Naive thymus-derived CD8-positive, alpha-beta T cell (primary cell): ENCODE data around the gene SLC23A3. TPM values are rescaled to one million over a fixed set of nuclear protein-coding genes. Genes with fewer than 3 reads are reported as not detected.

ENCODE experiments used
- ATAC-seq, 2 donors: fragments of 150-1000 bp; cut with Tn5 transposase in 1 of 2; sonication (Bioruptor Pico), chemical (Tn5 transposase) in 1 of 2; 1 replicate in 1 of 2; 2 replicates in 1 of 2; pipeline ENCODE4 v1.10.0; 2021; ENCODE audit warnings: mild to moderate bottlenecking in 2 of 2, moderate library complexity in 2 of 2
- POLR2A ChIA-PET: fragments of 350-600 bp; sonication (Branson Sonifier 250); formaldehyde crosslinking; loops from one replicate; lab custom pipeline; 2021; ENCODE audit warnings: antibody characterized with exemption; lab: Charles Lee
- DNase-seq, 10 donors: peaks; one replicate each; pipeline versions ENCODE4 v3.0.0 to v3.0.0-alpha.2; 2020 to 2022
- H3K27ac Mint-ChIP-seq, 10 donors: one replicate each; pipeline ENCODE4 v1.8.0; 2020 to 2022; ENCODE audit warnings: mild to moderate bottlenecking in 10 of 10, mixed read lengths in 10 of 10, moderate library complexity in 4 of 10, inconsistent platforms in 1 of 10
- H3K27me3 Mint-ChIP-seq, 5 donors: one replicate each; pipeline ENCODE4 v1.8.0; 2021 to 2022; ENCODE audit warnings: mixed read lengths in 5 of 5
- H3K36me3 Mint-ChIP-seq, 3 donors: one replicate each; pipeline ENCODE4 v1.8.0; 2020 to 2022; ENCODE audit warnings: mixed read lengths in 3 of 3, mild to moderate bottlenecking in 2 of 3, inconsistent platforms in 1 of 3
- H3K4me1 Mint-ChIP-seq, 4 donors: one replicate each; pipeline ENCODE4 v1.8.0; 2021 to 2022; ENCODE audit warnings: mixed read lengths in 4 of 4
- H3K4me3 Mint-ChIP-seq, 10 donors: one replicate each; pipeline ENCODE4 v1.8.0; 2020 to 2022; ENCODE audit warnings: mild to moderate bottlenecking in 10 of 10, mixed read lengths in 10 of 10, moderate library complexity in 6 of 10, inconsistent platforms in 1 of 10
- H3K9me3 Mint-ChIP-seq, 9 donors: one replicate each; pipeline ENCODE4 v1.8.0; 2020 to 2022; ENCODE audit warnings: mixed read lengths in 9 of 9, mild to moderate bottlenecking in 3 of 9, inconsistent platforms in 1 of 9, moderate library complexity in 1 of 9
- polyA plus RNA-seq, 3 donors: library from polyadenylated mRNA; unstranded; fragments of 300-500 nt; fragmentation: Illumina TruSeq; gene quantifications; one replicate each; pipeline ENCODE4 v1.2.3, GENCODE V29; 2021
- total RNA-seq, 8 experiments: library from RNA in 2 of 8; stranded (reverse) in 2 of 8; gene quantifications; one replicate each; pipeline ENCODE4 v1.2.3 and lab custom pipeline; 2021 to 2026

Gene SLC23A3
- total and polyA plus RNA-seq, 5 experiments from 2014 or later, result 2.7 to 3.3 TPM; not detected in 3

- Mint-ChIP-seq H3K9me3 (no peaks in the 10 kb centered on the region), H3K4me1 (peaks cover 38 to 75% (median 70%) of the 10 kb centered on the region in 4 donors), H3K27me3 (no peaks in the 10 kb centered on the region), H3K36me3 (peaks cover 0 to 46% (median 11%) of the 10 kb centered on the region in 3 donors), H3K27ac (peak overlapping the region in 7 of 10 donors; percentile 2 to 91 (median 84)), H3K4me3 (peak overlapping the region; percentile 77 to 97 (median 94))
- no peak for DNase-seq
- POLR2A ChIA-PET, result interaction anchor here (0.6 to 18.9 kb wide), 7 partner anchors 8 to 887 kb away, joined by 3 to 674 read pairs (median 9); partner anchors contain the start of gene ZFAND2B
- no peak for ATAC-seq
Measured at GRCh38 chr2:219179601-219180465, 10.0 kb upstream of the SLC23A3 start.

- DNase-seq (peak in 7 of 10 donors; percentile 33 to 56 (median 39)), ATAC-seq (peak; percentile 1 to 15)
- POLR2A ChIA-PET, result interaction anchor here (0.7 to 18.9 kb wide), 7 partner anchors 11 to 210 kb away, joined by 3 to 674 read pairs (median 17); partner anchors contain the start of genes ABCB6, ANKZF1, ATG9A and DNPEP
- Mint-ChIP-seq H3K4me3 (peak overlapping the region; percentile 77 to 97 (median 94)), H3K36me3 (peaks cover 5 to 47% (median 16%) of the 10 kb centered on the region in 3 donors), H3K4me1 (peaks cover 47 to 85% (median 76%) of the 10 kb centered on the region in 4 donors), H3K9me3 (no peaks in the 10 kb centered on the region), H3K27me3 (no peaks in the 10 kb centered on the region), H3K27ac (peak overlapping the region; percentile 88 to 97 (median 91))
Measured at GRCh38 chr2:219178377-219179175, 8.7 kb upstream of the SLC23A3 start.

- peaks cover 5 to 46% (median 19%) of the 10 kb centered on the region in 3 donors for H3K36me3 Mint-ChIP-seq
- peak within 1 kb of the TSS; percentile 96 to 99 (median 98) for H3K27ac Mint-ChIP-seq
- DNase-seq, result peak; percentile 69 to 91 (median 81)
- H3K27me3 Mint-ChIP-seq, result no peaks in the 10 kb centered on the region
- peak within 1 kb of the TSS; percentile 90 to 98 (median 97) for H3K4me3 Mint-ChIP-seq
- peaks cover 45 to 77% (median 75%) of the 10 kb centered on the region in 4 donors for H3K4me1 Mint-ChIP-seq
- no peaks in the 10 kb centered on the region for H3K9me3 Mint-ChIP-seq
- POLR2A ChIA-PET, result interaction anchor here (0.7 to 18.9 kb wide), 15 partner anchors 12 to 855 kb away, joined by 3 to 674 read pairs (median 17); partner anchors contain the start of genes ABCB6, ANKZF1, ATG9A and DNAJB2
- peak; percentile 51 to 55 for ATAC-seq
Measured at GRCh38 chr2:219177552-219178376, 7.9 kb upstream of the SLC23A3 start, which contains the start of gene RETREG2. TSS of gene RETREG2 (plus strand) at chr2:219178275. CDS start at chr2:219178353, 78 bp downstream.

GRCh38 chr2:219176818-219177551, 7.2 kb upstream of the SLC23A3 start, which contains the start of gene CNPPD1:
TSS of gene CNPPD1 (minus strand) at chr2:219176925. CDS start at chr2:219176828, 97 bp downstream.
- DNase-seq (peak; percentile 77 to 92 (median 86)), ATAC-seq (peak; percentile 79 to 81)
- no peaks in the 10 kb centered on the region for H3K9me3 Mint-ChIP-seq
- H3K27ac Mint-ChIP-seq, result peak within 1 kb of the TSS; percentile 96 to 99 (median 98)
- peak within 1 kb of the TSS; percentile 90 to 98 (median 96) for H3K4me3 Mint-ChIP-seq
- peaks cover 5 to 52% (median 19%) of the 10 kb centered on the region in 3 donors for H3K36me3 Mint-ChIP-seq
- no peaks in the 10 kb centered on the region for H3K27me3 Mint-ChIP-seq
- peaks cover 45 to 72% (median 69%) of the 10 kb centered on the region in 4 donors for H3K4me1 Mint-ChIP-seq
- POLR2A ChIA-PET, result interaction anchor here (0.6 to 18.9 kb wide), 22 partner anchors 12 to 854 kb away, joined by 3 to 674 read pairs (median 10); partner anchors contain the start of genes ABCB6, ANKZF1, ATG9A and DNAJB2

GRCh38 chr2:219175928-219176817, 6.3 kb upstream of the SLC23A3 start:
- Mint-ChIP-seq H3K9me3 (no peaks in the 10 kb centered on the region), H3K27me3 (no peaks in the 10 kb centered on the region), H3K4me3 (peak overlapping the region; percentile 82 to 98 (median 96)), H3K27ac (peak overlapping the region in 9 of 10 donors; percentile 82 to 99 (median 92)), H3K4me1 (peaks cover 44 to 69% (median 67%) of the 10 kb centered on the region in 4 donors), H3K36me3 (peaks cover 5 to 52% (median 12%) of the 10 kb centered on the region in 3 donors)
- ATAC-seq, result peak; percentile 21 to 30
- DNase-seq, result peak in 5 of 10 donors; percentile 22 to 35 (median 25)
- POLR2A ChIA-PET, result interaction anchor here (0.6 to 18.9 kb wide), 23 partner anchors 9 to 466 kb away, joined by 3 to 674 read pairs (median 7); partner anchors contain the start of genes ABCB6, ANKZF1, ATG9A and DNAJB2

- H3K4me1 Mint-ChIP-seq, result peaks cover 40 to 66% (median 62%) of the 10 kb centered on the region in 4 donors
- ATAC-seq (no peak), DNase-seq (no peak)
- POLR2A ChIA-PET, result interaction anchor here (0.7 to 18.9 kb wide), 14 partner anchors 9 to 465 kb away, joined by 3 to 674 read pairs (median 12); partner anchors contain the start of genes ANKZF1, ATG9A, DNAJB2 and GLB1L
- H3K27ac Mint-ChIP-seq, result peak overlapping the region in 9 of 10 donors; percentile 82 to 99 (median 91)
- peak overlapping the region; percentile 82 to 98 (median 96) for H3K4me3 Mint-ChIP-seq
- no peaks in the 10 kb centered on the region for H3K9me3 Mint-ChIP-seq
- H3K36me3 Mint-ChIP-seq, result peaks cover 5 to 50% (median 8%) of the 10 kb centered on the region in 3 donors
- no peaks in the 10 kb centered on the region for H3K27me3 Mint-ChIP-seq
Measured at GRCh38 chr2:219175486-219175885, 5.7 kb upstream of the SLC23A3 start.

- no peaks in the 10 kb centered on the region for H3K9me3 Mint-ChIP-seq
- H3K36me3 Mint-ChIP-seq, result peaks cover 5 to 43% (median 8%) of the 10 kb centered on the region in 3 donors
- peaks cover 37 to 59% (median 56%) of the 10 kb centered on the region in 4 donors for H3K4me1 Mint-ChIP-seq
- DNase-seq, result no peak
- POLR2A ChIA-PET, result interaction anchor here (1.1 to 18.9 kb wide), 6 partner anchors 10 to 104 kb away, joined by 3 to 674 read pairs (median 36); partner anchors contain the start of genes DNAJB2, TUBA4A, TUBA4B and ZFAND2B
- no peak for ATAC-seq
- H3K27ac Mint-ChIP-seq, result peak overlapping the region in 7 of 10 donors; percentile 63 to 92 (median 76)
- no peaks in the 10 kb centered on the region for H3K27me3 Mint-ChIP-seq
- peak overlapping the region; percentile 50 to 98 (median 72) for H3K4me3 Mint-ChIP-seq
Measured at GRCh38 chr2:219174801-219175200, 5.0 kb upstream of the SLC23A3 start.

GRCh38 chr2:219174146-219174545, 4.3 kb upstream of the SLC23A3 start:
- ATAC-seq (no peak), DNase-seq (no peak)
- Mint-ChIP-seq H3K27ac (peak overlapping the region in 9 of 10 donors; percentile 60 to 95 (median 81)), H3K9me3 (no peaks in the 10 kb centered on the region), H3K4me3 (peak overlapping the region in 9 of 10 donors; percentile 50 to 98 (median 69)), H3K4me1 (peaks cover 34 to 54% (median 49%) of the 10 kb centered on the region in 4 donors), H3K36me3 (peaks cover 5 to 43% (median 8%) of the 10 kb centered on the region in 3 donors), H3K27me3 (no peaks in the 10 kb centered on the region)
- POLR2A ChIA-PET, result interaction anchor here (3.9 to 18.9 kb wide), 3 partner anchors 9 to 78 kb away, joined by 39 to 674 read pairs (median 111); partner anchors contain the start of genes TUBA4A, TUBA4B and ZFAND2B

- Mint-ChIP-seq H3K27me3 (no peaks in the 10 kb centered on the region), H3K9me3 (no peaks in the 10 kb centered on the region), H3K4me1 (peaks cover 27 to 48% (median 43%) of the 10 kb centered on the region in 4 donors), H3K27ac (peak overlapping the region in 3 of 10 donors; percentile 32 to 76 (median 53)), H3K36me3 (peaks cover 5 to 43% (median 8%) of the 10 kb centered on the region in 3 donors), H3K4me3 (peak overlapping the region in 1 of 10 donors; percentile 38)
- ATAC-seq, result no peak
- POLR2A ChIA-PET, result interaction anchor here (2.7 to 18.9 kb wide), 2 partner anchors 8 to 29 kb away, joined by 13 to 674 read pairs; partner anchors contain the start of gene ZFAND2B
- no peak for DNase-seq
Measured at GRCh38 chr2:219173176-219173575, 3.3 kb upstream of the SLC23A3 start.
